Prostate gland (tissue), 2 donors: ENCODE results near the gene MAN2A2. TPM values are rescaled to one million over a fixed set of nuclear protein-coding genes. Genes with fewer than 3 reads are reported as not detected.

ENCODE experiments used
- DNase-seq: peaks from one replicate; pipeline ENCODE4 v3.0.0-alpha.2; 2019; ENCODE audit warnings: low spot score
- H3K27ac ChIP-seq, 2 donors: fragments of 200-600 bp; sonication (generic); 2 replicates each; pipeline ENCODE4 v1.5.1; 2017 to 2019
- H3K27me3 ChIP-seq: fragments of 200-600 bp; sonication (generic); replicated peaks from 2 replicates; pipeline ENCODE4 v1.5.1; 2019; ENCODE audit not compliant: insufficient read depth
- H3K36me3 ChIP-seq, 2 donors: fragments of 200-600 bp; sonication (generic); 1 replicate in 1 of 2; 2 replicates in 1 of 2; pipeline versions ENCODE4 v1.5.1 to v1.8.1; 2017 to 2019
- H3K4me1 ChIP-seq: fragments of 200-600 bp; sonication (generic); replicated peaks from 2 replicates; pipeline ENCODE4 v1.5.1; 2019
- H3K4me3 ChIP-seq, 2 donors: fragments of 200-600 bp; sonication (generic); 2 replicates each; pipeline ENCODE4 v1.5.1; 2017 to 2019
- H3K9me3 ChIP-seq: fragments of 200-600 bp; sonication (generic); 2 replicates; pipeline ENCODE4 v1.5.1; 2017
- CTCF ChIP-seq, 4 experiments: fragments of 200-600 bp in 2 of 4; fragments of 450-650 bp in 2 of 4; sonication (generic) in 2 of 4; IDR thresholded peaks; 1 replicate in 3 of 4; 2 replicates in 1 of 4; pipeline ENCODE4 v1.5.1; 2016 to 2019; ENCODE audit warnings: antibody characterized with exemption in 4 of 4, mild to moderate bottlenecking in 2 of 4, moderate library complexity in 2 of 4
- POLR2A ChIP-seq: fragments of 450-650 bp; IDR thresholded peaks from one replicate; pipeline ENCODE4 v1.6.1; 2016; ENCODE audit warnings: antibody characterized with exemption, mild to moderate bottlenecking
- POLR2AphosphoS5 ChIP-seq: sonication (generic); formaldehyde crosslinking; IDR thresholded peaks from one replicate; pipeline ENCODE4 v1.6.1; 2017; ENCODE audit warnings: antibody characterized with exemption
- WGBS: methylation state at CpG from one replicate; pipeline ENCODE4 v1.1.5; 2018; 5-methylcytosine and 5-hydroxymethylcytosine counted together
- intact Hi-C: fragments of 100-400 bp; cut with DNase I; formaldehyde crosslinking; loops from one replicate; pipeline ENCODE4 v1.14.2; 2022
- total RNA-seq, 2 donors: library from RNA; depleted of rRNA; stranded (reverse); fragments of >200 nt; gene quantifications; one replicate each; pipeline ENCODE4 v1.1.0, GENCODE V29; 2016

Gene MAN2A2
- total RNA-seq, 2 donors from 2014 or later, result 46.6 to 113 TPM

GRCh38 chr15:90952901-90953677 is 50.0 kb downstream of the MAN2A2 start:
- H3K27ac ChIP-seq, result no peak overlapping the region
- peaks cover 10% of the 10 kb centered on the region for H3K4me1 ChIP-seq
- no peaks in the 10 kb centered on the region for H3K9me3 ChIP-seq
- 89% methylated on average over 14 of the region's 14 CpGs for WGBS
- no peak for DNase-seq
- TF ChIP-seq POLR2A, result no peak
- TF ChIP-seq CTCF (IDR thresholded peaks at IDR 0.05), result no peak
- TF ChIP-seq POLR2AphosphoS5, result no peak
- no peak overlapping the region for H3K4me3 ChIP-seq
- no peaks in the 10 kb centered on the region for H3K27me3 ChIP-seq
- H3K36me3 ChIP-seq, result peaks cover 0 to 21% of the 10 kb centered on the region in 2 donors
- intact Hi-C loops, result loop anchor here (10.0 kb wide), 1 partner anchor 72 kb away; the partner anchor contains the start of gene VPS33B

- Histone ChIP-seq H3K36me3 (peaks cover 0 to 21% of the 10 kb centered on the region in 2 donors), H3K27ac (peak overlapping the region in 1 of 2 donors; percentile 69), H3K4me1 (peaks cover 10% of the 10 kb centered on the region), H3K4me3 (peak overlapping the region; percentile 59 to 76), H3K9me3 (no peaks in the 10 kb centered on the region), H3K27me3 (no peaks in the 10 kb centered on the region)
- TF ChIP-seq POLR2A, result no peak
- no peak for TF ChIP-seq POLR2AphosphoS5
- no peak for TF ChIP-seq CTCF (IDR thresholded peaks at IDR 0.05)
- 67% methylated on average over 16 of the region's 16 CpGs for WGBS
- DNase-seq, result no peak
- intact Hi-C loops, result loop anchor here (10.0 kb wide), 1 partner anchor 71 kb away; the partner anchor contains the start of gene VPS33B
Observed at GRCh38 chr15:90953947-90954711, 51.0 kb downstream of the MAN2A2 start.

DNA sequence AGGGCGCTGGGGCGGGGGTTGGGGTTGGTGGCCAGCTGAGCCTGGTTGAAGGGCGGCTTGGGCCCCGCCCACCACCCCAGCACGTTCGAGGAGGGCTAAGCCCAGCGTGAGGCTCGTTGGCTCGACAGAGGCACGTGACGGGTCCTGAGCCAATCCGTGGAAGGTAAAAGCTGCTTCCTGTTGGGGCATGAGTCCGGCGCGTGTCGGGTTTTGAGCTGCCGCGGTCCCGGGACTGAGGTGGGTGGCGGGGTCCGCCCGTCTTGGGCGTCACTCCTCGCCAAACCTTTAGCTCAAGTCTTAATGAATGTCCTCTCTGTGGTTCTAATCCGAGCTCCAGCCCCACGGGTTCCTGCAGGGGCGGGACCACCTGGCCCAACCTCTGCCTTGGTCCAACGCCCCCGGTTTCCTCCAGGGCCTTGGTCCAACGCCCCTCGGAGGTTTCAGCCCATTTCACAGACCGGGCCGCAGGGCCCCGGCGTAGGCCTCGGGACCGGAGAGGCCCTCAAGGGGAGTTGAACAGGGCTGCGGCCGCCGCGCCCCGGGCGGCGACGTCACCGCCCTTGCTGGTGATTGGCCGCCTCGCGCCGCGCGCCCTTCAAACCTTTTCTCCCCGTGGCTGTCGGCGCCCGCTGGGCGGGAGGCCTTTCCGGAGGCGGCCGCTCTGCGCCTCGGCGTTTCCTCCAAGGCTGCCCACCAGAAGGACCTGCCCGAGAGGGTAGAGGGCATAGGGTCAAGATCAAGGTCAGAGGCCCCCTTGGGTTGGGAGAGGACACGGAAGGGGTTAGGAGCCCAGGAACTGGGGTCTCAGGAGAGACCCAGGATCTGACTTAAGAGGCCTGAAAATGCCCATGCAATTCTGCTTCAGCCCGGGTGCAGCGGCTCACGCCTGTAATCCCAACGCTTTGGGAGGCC is 51.9 kb downstream of the MAN2A2 start, which contains the start of gene RCCD1:
TSS of gene RCCD1 (plus strand) at position 173 of the 912 bp plus-strand sequence. CDS start 1,851 bp downstream, outside the sequence.
- peaks cover 10% of the 10 kb centered on the region for H3K4me1 ChIP-seq
- WGBS, result 6% methylated on average over 39 of the region's 69 CpGs
- H3K9me3 ChIP-seq, result no peaks in the 10 kb centered on the region
- peaks cover 0 to 13% of the 10 kb centered on the region in 2 donors for H3K36me3 ChIP-seq
- peak; percentile 95 for DNase-seq
- H3K4me3 ChIP-seq, result peak within 1 kb of the TSS; percentile 59 to 76
- intact Hi-C loops, result loop anchor here (5.0 to 10.0 kb wide), 3 partner anchors 37 to 317 kb away; partner anchors contain the start of genes PRC1 and VPS33B
- H3K27me3 ChIP-seq, result no peaks in the 10 kb centered on the region
- TF ChIP-seq POLR2A (no peak), POLR2AphosphoS5 (peak; percentile 85)
- peak within 1 kb of the TSS; percentile 69 to 85 for H3K27ac ChIP-seq

DNA sequence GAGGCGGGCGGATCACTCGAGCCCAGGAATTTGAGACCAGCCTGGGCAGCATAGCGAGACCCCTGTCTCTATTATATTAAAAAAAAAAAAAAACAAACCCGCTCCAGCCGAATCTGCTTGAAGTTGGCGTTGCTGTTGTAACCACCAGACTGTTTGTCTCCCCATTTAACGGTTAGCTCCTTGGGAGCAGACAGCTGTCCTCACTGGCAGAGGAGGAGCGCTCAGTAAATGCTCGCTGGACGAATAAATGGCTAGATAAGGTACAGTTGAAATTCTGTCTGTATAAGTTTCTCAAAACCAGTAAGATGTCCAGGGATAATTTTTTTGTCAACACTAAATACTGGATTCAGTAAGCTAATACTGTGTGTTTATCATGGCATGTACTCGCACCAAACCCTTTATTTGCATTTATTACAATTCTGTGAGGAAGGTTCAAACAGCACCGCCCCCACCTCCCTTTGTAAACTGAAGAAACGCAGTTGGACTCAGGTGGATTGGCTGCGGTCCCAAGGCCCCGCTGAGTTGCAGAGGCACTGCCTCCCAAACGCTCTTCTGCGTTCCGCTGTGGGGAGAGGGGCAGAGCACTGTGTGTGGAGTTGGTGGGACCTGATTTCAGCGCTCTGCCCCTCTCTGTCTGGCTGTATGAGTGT is 52.6 kb downstream of the MAN2A2 start:
- no peak overlapping the region for H3K4me3 ChIP-seq
- peaks cover 10% of the 10 kb centered on the region for H3K4me1 ChIP-seq

More for the DNA sequence above, 52.6 kb downstream of the MAN2A2 start:
- DNase-seq, result no peak
- peaks cover 0 to 10% of the 10 kb centered on the region in 2 donors for H3K36me3 ChIP-seq
- intact Hi-C loops, result loop anchor here (5.0 to 10.0 kb wide), 3 partner anchors 37 to 317 kb away; partner anchors contain the start of genes PRC1 and VPS33B
- no peak overlapping the region for H3K27ac ChIP-seq
- H3K27me3 ChIP-seq, result no peaks in the 10 kb centered on the region
- no peaks in the 10 kb centered on the region for H3K9me3 ChIP-seq
- WGBS, result 73% methylated on average over 20 of the region's 20 CpGs
- TF ChIP-seq CTCF (IDR thresholded peaks at IDR 0.05), result no peak
- no peak for TF ChIP-seq POLR2AphosphoS5
- no peak for TF ChIP-seq POLR2A
